Measurements from ENCODE around the gene RMC1.
"Not testable (repeated sequence)": the region's sequence is repeated elsewhere in the genome, so short reads cannot be mapped to it uniquely, and the experiment has no call there.

RMC1 gene

GRCh38 chr18:23556145-23556780 lies 53.0 kb downstream of the RMC1 start:
- no peak for DNase-seq (ENCODE audit: low read depth)
- no peak for TF ChIP-seq CTCF (IDR thresholded peaks at IDR 0.05; ENCODE audit: low read depth, low read length, missing control alignments)
- no peak overlapping the region for H3K4me3 ChIP-seq (ENCODE audit: low read depth, low read length)

- not testable (repeated sequence) for DNase-seq (ENCODE audit: low read depth)
Observed at GRCh38 chr18:23557511-23557910, 54.2 kb downstream of the RMC1 start.

GRCh38 chr18:23560186-23560585 lies 56.9 kb downstream of the RMC1 start:
- no peak for TF ChIP-seq CTCF (IDR thresholded peaks at IDR 0.05; ENCODE audit: low read depth, low read length, missing control alignments)
- DNase-seq (ENCODE audit: low read depth): no peak
- H3K4me3 ChIP-seq (ENCODE audit: low read depth, low read length): no peak overlapping the region

More at GRCh38 chr18:23557511-23557910, 54.2 kb downstream of the RMC1 start:
- H3K4me3 ChIP-seq (ENCODE audit: low read depth, low read length): not testable (repeated sequence)

- DNase-seq (ENCODE audit: low read depth): no peak
- no peak overlapping the region for H3K4me3 ChIP-seq (ENCODE audit: low read depth, low read length)
- TF ChIP-seq CTCF (IDR thresholded peaks at IDR 0.05; ENCODE audit: low read depth, low read length, missing control alignments): no peak
Observed at GRCh38 chr18:23563377-23564043, 60.2 kb downstream of the RMC1 start.

GRCh38 chr18:23565916-23566547 lies 62.7 kb downstream of the RMC1 start:
- TF ChIP-seq CTCF (IDR thresholded peaks at IDR 0.05; ENCODE audit: low read depth, low read length, missing control alignments): no peak
- no peak overlapping the region for H3K4me3 ChIP-seq (ENCODE audit: low read depth, low read length)
- no peak for DNase-seq (ENCODE audit: low read depth)

- no peak for TF ChIP-seq CTCF (IDR thresholded peaks at IDR 0.05; ENCODE audit: low read depth, low read length, missing control alignments)
- no peak for DNase-seq (ENCODE audit: low read depth)
- H3K4me3 ChIP-seq (ENCODE audit: low read depth, low read length): no peak overlapping the region
Observed at GRCh38 chr18:23567671-23568070, 64.4 kb downstream of the RMC1 start.

- H3K4me3 ChIP-seq (ENCODE audit: low read depth, low read length): no peak overlapping the region
- no peak for TF ChIP-seq CTCF (IDR thresholded peaks at IDR 0.05; ENCODE audit: low read depth, low read length, missing control alignments)
- DNase-seq (ENCODE audit: low read depth): no peak
Observed at GRCh38 chr18:23568281-23569138, 65.2 kb downstream of the RMC1 start.
